Transverse colon (tissue), 4 donors: ENCODE results near the gene OBSCN. TPM values are rescaled to one million over a fixed set of nuclear protein-coding genes. Genes with fewer than 3 reads are reported as not detected.

Source experiments
- DNase-seq: peaks from one replicate; pipeline ENCODE4 v3.0.0-alpha.2; 2019
- H3K27ac ChIP-seq, 4 donors: fragments of 200-600 bp; sonication (generic); 2 replicates each; pipeline ENCODE4 v1.5.1; 2016 to 2018; ENCODE audit warnings: inconsistent platforms in 4 of 4
- H3K27me3 ChIP-seq: fragments of 200-600 bp; sonication (generic); 2 replicates; pipeline ENCODE4 v1.5.1; 2017; ENCODE audit warnings: inconsistent platforms
- H3K36me3 ChIP-seq, 4 donors: fragments of 200-600 bp; sonication (generic); 2 replicates each; pipeline ENCODE4 v1.5.1; 2017 to 2019; ENCODE audit warnings: inconsistent platforms in 4 of 4
- H3K4me1 ChIP-seq, 4 donors: fragments of 200-600 bp; sonication (generic); 2 replicates each; pipeline ENCODE4 v1.5.1; 2017 to 2020; ENCODE audit warnings: inconsistent platforms in 4 of 4
- H3K4me3 ChIP-seq, 4 donors: fragments of 200-600 bp; sonication (generic); 1 replicate in 1 of 4; 2 replicates in 3 of 4; pipeline versions ENCODE4 v1.5.1 to v1.6.1; 2017 to 2019; ENCODE audit warnings: inconsistent platforms in 4 of 4
- H3K9me3 ChIP-seq, 2 donors: fragments of 200-600 bp; sonication (generic); 2 replicates each; pipeline ENCODE4 v1.5.1; 2017 to 2019; ENCODE audit warnings: inconsistent platforms in 2 of 2
- CTCF ChIP-seq, 5 experiments: fragments of 200-600 bp in 3 of 5; fragments of 450-650 bp in 2 of 5; sonication (generic) in 3 of 5; IDR thresholded peaks; 1 replicate in 2 of 5; 2 replicates in 3 of 5; pipeline ENCODE4 v1.5.1; 2016 to 2017; ENCODE audit warnings: antibody characterized with exemption in 5 of 5, inconsistent platforms in 3 of 5, mild to moderate bottlenecking in 2 of 5, moderate library complexity in 1 of 5
- EP300 ChIP-seq: sonication (generic); formaldehyde crosslinking; IDR thresholded peaks from one replicate; pipeline ENCODE4 v1.6.1; 2017; ENCODE audit warnings: antibody characterized with exemption, low read depth
- POLR2A ChIP-seq: fragments of 450-650 bp; IDR thresholded peaks from one replicate; pipeline ENCODE4 v1.6.1; 2016; ENCODE audit warnings: antibody characterized with exemption, mild to moderate bottlenecking, moderate library complexity
- POLR2AphosphoS5 ChIP-seq, 3 donors: sonication (generic); formaldehyde crosslinking; IDR thresholded peaks; one replicate each; pipeline ENCODE4 v1.6.1; 2016; ENCODE audit warnings: antibody characterized with exemption in 3 of 3
- WGBS, 2 donors: methylation state at CpG; one replicate each; pipeline ENCODE4 v1.1.5; 2018; ENCODE audit warnings: low coverage in 1 of 2; 5-methylcytosine and 5-hydroxymethylcytosine counted together
- in situ Hi-C, 4 donors: fragments of 200-750 bp; cut with MboI; loops; one replicate each; pipeline versions ENCODE4 v1.15.0 to v1.15.1; 2017; ENCODE audit warnings: low sequenced_read_pairs in 3 of 4, low pct_ligation_motif_present in 1 of 4, low pct_unique_long_range_greater_than_20kb in 1 of 4
- intact Hi-C: fragments of 100-400 bp; cut with DNase I; formaldehyde crosslinking; loops from one replicate; pipeline ENCODE4 v1.15.1; 2023; ENCODE audit warnings: low total_unique reads
- total RNA-seq, 4 donors: library from RNA; depleted of rRNA; stranded (reverse); fragments of >200 nt; gene quantifications; one replicate each; pipeline ENCODE4 v1.1.0, GENCODE V29; 2016

The OBSCN gene
- total RNA-seq, 4 donors from 2014 or later, result 11.9 to 21.7 (median 15.8) TPM

GRCh38 chr1:228180959-228181644 lies 26.7 kb upstream of the OBSCN start:
- Histone ChIP-seq H3K4me1 (peaks cover 0 to 13% (median 0%) of the 10 kb centered on the region in 4 donors), H3K9me3 (no peaks in the 10 kb centered on the region), H3K36me3 (no peaks in the 10 kb centered on the region), H3K27me3 (no peaks in the 10 kb centered on the region), H3K4me3 (no peak overlapping the region), H3K27ac (peak overlapping the region in 1 of 4 donors; percentile 5)
- DNase-seq, result no peak
- in situ Hi-C loops, result no loop called here
- TF ChIP-seq POLR2AphosphoS5 (IDR thresholded peaks at IDR 0.05) (no peak), EP300 (no peak), CTCF (IDR thresholded peaks at IDR 0.05) (no peak)
- 91 to 100% methylated on average over 2 to 7 of the region's 7 CpGs for WGBS, 2 donors
- intact Hi-C loops, result no loop called here

DNA sequence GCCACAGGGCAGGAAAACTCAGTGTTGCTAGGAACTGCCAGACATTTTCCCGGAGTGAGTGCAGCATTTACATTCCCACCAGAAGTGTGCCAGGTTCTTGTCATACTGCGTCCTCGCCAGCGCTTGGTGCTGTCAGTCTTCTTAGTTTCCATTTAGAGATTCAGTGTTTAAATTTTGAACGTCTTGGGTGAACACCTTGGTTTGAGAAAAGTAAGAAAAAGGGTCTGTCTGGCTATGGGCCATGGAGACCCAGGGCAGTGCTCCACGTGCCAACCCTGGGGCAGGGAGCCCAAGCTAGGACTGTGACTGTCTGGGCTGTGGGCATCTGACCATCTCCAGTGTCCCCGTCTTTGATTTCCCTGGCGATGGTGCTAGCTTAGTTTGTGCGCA lies 26.2 kb upstream of the OBSCN start:
- no peak overlapping the region for H3K4me3 ChIP-seq
- peaks cover 0 to 13% (median 0%) of the 10 kb centered on the region in 4 donors for H3K4me1 ChIP-seq
- no peaks in the 10 kb centered on the region for H3K9me3 ChIP-seq
- H3K36me3 ChIP-seq, result no peaks in the 10 kb centered on the region
- H3K27ac ChIP-seq, result no peak overlapping the region
- TF ChIP-seq POLR2AphosphoS5 (IDR thresholded peaks at IDR 0.05) (no peak), EP300 (no peak), CTCF (IDR thresholded peaks at IDR 0.05) (no peak), POLR2A (no peak)
- no peaks in the 10 kb centered on the region for H3K27me3 ChIP-seq
- in situ Hi-C loops (no loop called here), intact Hi-C loops (no loop called here)
- DNase-seq, result no peak
- 87 to 94% methylated on average over 3 to 9 of the region's 9 CpGs for WGBS, 2 donors

DNA sequence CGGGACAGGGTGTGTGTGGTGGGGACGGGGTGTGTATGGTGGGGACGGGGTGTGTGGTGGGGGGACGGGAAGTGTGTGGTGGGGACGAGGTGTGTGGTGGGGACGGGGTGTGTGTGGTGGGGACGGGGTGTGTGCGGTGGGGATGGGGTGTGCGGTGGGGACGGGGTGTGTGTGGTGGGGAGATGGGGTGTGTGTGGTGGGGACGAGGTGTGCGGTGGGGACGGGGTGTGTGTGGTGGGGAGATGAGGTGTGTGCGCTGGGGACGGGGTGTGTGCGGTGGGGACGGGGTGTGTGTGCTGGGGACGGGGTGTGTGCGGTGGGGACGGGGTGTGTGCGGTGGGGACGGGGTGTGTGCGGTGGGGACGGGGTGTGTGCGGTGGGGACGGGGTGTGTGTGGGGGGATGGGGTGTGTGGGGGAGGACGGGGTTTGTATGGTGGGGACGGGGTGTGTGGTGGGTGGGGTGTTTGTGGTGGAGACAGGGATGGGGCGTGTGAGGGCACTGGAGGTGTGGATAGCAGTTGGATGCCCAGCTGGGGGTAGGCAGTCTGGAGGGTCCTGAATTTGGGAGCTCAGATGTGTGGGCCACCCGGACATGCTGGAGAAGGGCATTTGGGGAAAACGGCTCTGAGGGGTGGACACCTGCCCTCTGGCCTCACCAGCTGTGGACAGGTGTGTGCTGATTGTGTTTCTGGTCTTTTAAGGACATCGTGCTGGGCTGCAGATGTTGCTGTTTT lies 25.4 kb upstream of the OBSCN start:
- WGBS, 2 donors, result 91% methylated on average over 20 of the region's 32 CpGs; no CpG with 5 or more reads in 1 of the 2 donors
- H3K4me3 ChIP-seq, result no peak overlapping the region
- no peaks in the 10 kb centered on the region for H3K36me3 ChIP-seq
- in situ Hi-C loops, result no loop called here
- no peak for TF ChIP-seq EP300
- TF ChIP-seq POLR2AphosphoS5 (IDR thresholded peaks at IDR 0.05), result no peak
- no peak for TF ChIP-seq CTCF (IDR thresholded peaks at IDR 0.05)
- no peak for TF ChIP-seq POLR2A
- no peak for DNase-seq
- intact Hi-C loops, result no loop called here
- H3K27ac ChIP-seq, result no peak overlapping the region
- H3K27me3 ChIP-seq, result no peaks in the 10 kb centered on the region
- H3K4me1 ChIP-seq, result peaks cover 0 to 13% (median 0%) of the 10 kb centered on the region in 4 donors
- H3K9me3 ChIP-seq, result no peaks in the 10 kb centered on the region

DNA sequence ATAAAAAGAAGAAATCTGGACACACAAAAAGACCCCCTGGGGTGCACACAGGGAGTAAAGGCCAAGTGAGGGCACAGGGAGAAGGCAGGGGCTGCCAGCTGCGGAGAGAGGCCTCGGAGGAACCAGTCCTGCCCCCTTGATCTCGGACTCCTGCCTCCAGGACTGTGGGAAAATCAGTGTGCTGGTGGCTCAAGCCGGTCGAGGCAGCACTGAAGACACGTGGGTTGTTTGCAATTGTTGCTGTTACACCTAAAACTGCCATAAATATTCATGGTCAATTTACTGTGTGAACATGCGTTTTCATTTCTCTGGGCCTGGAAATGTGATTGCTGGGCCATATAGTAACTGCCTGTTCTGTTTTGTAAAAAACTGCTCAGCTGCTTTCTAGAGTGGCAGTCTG lies 23.7 kb upstream of the OBSCN start:
- TF ChIP-seq POLR2A, result no peak
- no peak for TF ChIP-seq CTCF (IDR thresholded peaks at IDR 0.05)
- no peak for TF ChIP-seq EP300
- no peak for TF ChIP-seq POLR2AphosphoS5 (IDR thresholded peaks at IDR 0.05)
- peaks cover 0 to under 1% (median 0%) of the 10 kb centered on the region in 4 donors for H3K4me1 ChIP-seq
- in situ Hi-C loops, result no loop called here
- no peak overlapping the region for H3K4me3 ChIP-seq
- H3K27ac ChIP-seq, result no peak overlapping the region
- DNase-seq, result no peak
- H3K9me3 ChIP-seq, result peaks cover 0 to 6% of the 10 kb centered on the region in 2 donors
- intact Hi-C loops, result no loop called here
- no peaks in the 10 kb centered on the region for H3K27me3 ChIP-seq
- 68 to 75% methylated on average over 3 to 7 of the region's 7 CpGs for WGBS, 2 donors
- no peaks in the 10 kb centered on the region for H3K36me3 ChIP-seq
